Osteoblast (primary cell): ENCODE measurements around the gene MAD1L1. TPM values are rescaled to one million over a fixed set of nuclear protein-coding genes. Genes with fewer than 3 reads are reported as not detected.

Experiments used
- DNase-seq: peaks from one replicate; pipeline ENCODE4 v3.0.0; 2011; ENCODE audit warnings: low spot score, mixed read lengths; ENCODE audit not compliant: insufficient read length; ENCODE audit errors: missing footprints
- H2AFZ ChIP-seq: 2 replicates; pipeline ENCODE4 v1.6.0; 2011; ENCODE audit warnings: mild to moderate bottlenecking, low read length
- H3K27ac ChIP-seq: 2 replicates; pipeline ENCODE4 v1.5.1; 2011; ENCODE audit warnings: mild to moderate bottlenecking, low read depth, low read length, moderate library complexity
- H3K27me3 ChIP-seq: 2 replicates; pipeline ENCODE4 v1.6.0; 2012; ENCODE audit warnings: mild to moderate bottlenecking, control low read depth, inconsistent platforms, low read length, moderate library complexity; ENCODE audit not compliant: insufficient read depth
- H3K36me3 ChIP-seq: 2 replicates; pipeline ENCODE4 v1.5.1; 2011; ENCODE audit warnings: mild to moderate bottlenecking, low read length, control low read depth, moderate library complexity; ENCODE audit not compliant: insufficient read depth
- H3K4me1 ChIP-seq: 2 replicates; pipeline ENCODE4 v1.5.1; 2011; ENCODE audit warnings: mild to moderate bottlenecking, low read length, control low read depth, moderate library complexity; ENCODE audit not compliant: insufficient read depth
- H3K4me2 ChIP-seq: 2 replicates; pipeline ENCODE4 v1.6.0; 2011; ENCODE audit warnings: mild to moderate bottlenecking, low read length; ENCODE audit not compliant: insufficient read depth
- H3K4me3 ChIP-seq: fragments of 200-600 bp; sonication (generic); 3 replicates; pipeline ENCODE4 v1.5.1; 2012; ENCODE audit warnings: mild to moderate bottlenecking, low read length, inconsistent platforms; ENCODE audit not compliant: insufficient read depth
- H3K79me2 ChIP-seq: 2 replicates; pipeline ENCODE4 v1.6.0; 2012; ENCODE audit warnings: mild to moderate bottlenecking, low read length, control low read depth, inconsistent platforms; ENCODE audit not compliant: insufficient read depth
- H3K9me3 ChIP-seq: 2 replicates; pipeline ENCODE4 v1.5.1; 2011; ENCODE audit warnings: low read depth, low read length, control low read depth
- H4K20me1 ChIP-seq: 2 replicates; pipeline ENCODE4 v1.6.0; 2012; ENCODE audit warnings: mild to moderate bottlenecking, low read length, control low read depth; ENCODE audit not compliant: insufficient read depth
- total RNA-seq: library from RNA; depleted of rRNA; stranded (reverse); fragments of >200 nt; gene quantifications from 2 replicates; pipeline ENCODE4 v1.2.3, GENCODE V29; 2012
- TF ChIP-seq, protein P1 (sequence below): IDR thresholded peaks from 2 replicates; pipeline ENCODE4 v1.5.1; 2011; ENCODE audit warnings: mild to moderate bottlenecking, low read depth, low read length, moderate library complexity; ENCODE audit errors: extremely low read depth

MAD1L1 gene
- total RNA-seq, 1 donor: 66.2 TPM

DNA sequence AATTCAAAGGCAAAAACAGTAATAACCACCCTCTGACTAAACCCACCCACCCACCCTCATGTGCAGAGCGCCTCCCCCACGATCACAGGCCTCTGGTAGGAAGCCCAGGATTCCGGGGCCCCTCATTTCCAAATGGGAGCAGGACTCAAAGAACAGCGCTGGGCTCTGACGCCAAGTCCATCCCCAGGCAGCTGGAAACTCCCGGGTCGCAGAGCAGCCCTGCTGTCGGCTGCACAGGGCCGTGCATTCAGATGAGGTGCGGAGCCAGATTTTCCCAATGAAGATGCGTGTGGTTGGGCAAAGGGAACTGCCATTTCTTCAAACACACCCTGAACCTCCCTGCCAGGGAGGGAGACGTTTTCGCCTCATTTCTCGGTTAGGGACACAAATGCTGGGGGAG lies 152.3 kb downstream of the MAD1L1 start:
- H3K4me3 ChIP-seq: no peak overlapping the region
- DNase-seq: no peak
- H3K4me2 ChIP-seq: no peak overlapping the region
- no peaks in the 10 kb centered on the region for H3K79me2 ChIP-seq
- no peak overlapping the region for H3K27ac ChIP-seq
- H3K9me3 ChIP-seq: no peaks in the 10 kb centered on the region
- no peaks in the 10 kb centered on the region for H3K36me3 ChIP-seq
- H3K4me1 ChIP-seq: no peaks in the 10 kb centered on the region
- no peaks in the 10 kb centered on the region for H4K20me1 ChIP-seq
- H2AFZ ChIP-seq: no peak overlapping the region
- H3K27me3 ChIP-seq: no peaks in the 10 kb centered on the region
- TF ChIP-seq, protein P1, sequence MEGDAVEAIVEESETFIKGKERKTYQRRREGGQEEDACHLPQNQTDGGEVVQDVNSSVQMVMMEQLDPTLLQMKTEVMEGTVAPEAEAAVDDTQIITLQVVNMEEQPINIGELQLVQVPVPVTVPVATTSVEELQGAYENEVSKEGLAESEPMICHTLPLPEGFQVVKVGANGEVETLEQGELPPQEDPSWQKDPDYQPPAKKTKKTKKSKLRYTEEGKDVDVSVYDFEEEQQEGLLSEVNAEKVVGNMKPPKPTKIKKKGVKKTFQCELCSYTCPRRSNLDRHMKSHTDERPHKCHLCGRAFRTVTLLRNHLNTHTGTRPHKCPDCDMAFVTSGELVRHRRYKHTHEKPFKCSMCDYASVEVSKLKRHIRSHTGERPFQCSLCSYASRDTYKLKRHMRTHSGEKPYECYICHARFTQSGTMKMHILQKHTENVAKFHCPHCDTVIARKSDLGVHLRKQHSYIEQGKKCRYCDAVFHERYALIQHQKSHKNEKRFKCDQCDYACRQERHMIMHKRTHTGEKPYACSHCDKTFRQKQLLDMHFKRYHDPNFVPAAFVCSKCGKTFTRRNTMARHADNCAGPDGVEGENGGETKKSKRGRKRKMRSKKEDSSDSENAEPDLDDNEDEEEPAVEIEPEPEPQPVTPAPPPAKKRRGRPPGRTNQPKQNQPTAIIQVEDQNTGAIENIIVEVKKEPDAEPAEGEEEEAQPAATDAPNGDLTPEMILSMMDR: no peak

DNA sequence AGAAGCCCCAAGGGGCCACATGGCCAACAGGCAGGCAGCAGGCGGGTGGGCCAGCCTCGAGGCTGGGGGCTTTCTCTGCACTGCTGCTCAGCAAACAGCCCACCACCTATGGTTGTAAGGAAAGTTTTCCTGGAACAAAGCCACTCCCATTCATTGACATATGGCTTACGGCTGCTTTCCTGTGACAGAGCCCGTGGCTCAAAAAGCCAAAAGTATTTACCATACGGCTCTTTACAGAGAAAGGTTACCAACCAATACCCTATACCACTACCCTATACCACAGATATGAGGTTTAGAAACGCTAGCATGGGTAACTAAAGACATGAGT lies 152.7 kb downstream of the MAD1L1 start:
- no peak overlapping the region for H3K4me3 ChIP-seq
- H3K4me1 ChIP-seq: no peaks in the 10 kb centered on the region
- H4K20me1 ChIP-seq: no peaks in the 10 kb centered on the region
- no peaks in the 10 kb centered on the region for H3K36me3 ChIP-seq
- no peaks in the 10 kb centered on the region for H3K9me3 ChIP-seq
- no peak overlapping the region for H3K4me2 ChIP-seq
- H3K27me3 ChIP-seq: no peaks in the 10 kb centered on the region
- H3K79me2 ChIP-seq: no peaks in the 10 kb centered on the region
- TF ChIP-seq, protein P1: no peak
- H2AFZ ChIP-seq: no peak overlapping the region
- peak; percentile 82 for DNase-seq
- no peak overlapping the region for H3K27ac ChIP-seq

DNA sequence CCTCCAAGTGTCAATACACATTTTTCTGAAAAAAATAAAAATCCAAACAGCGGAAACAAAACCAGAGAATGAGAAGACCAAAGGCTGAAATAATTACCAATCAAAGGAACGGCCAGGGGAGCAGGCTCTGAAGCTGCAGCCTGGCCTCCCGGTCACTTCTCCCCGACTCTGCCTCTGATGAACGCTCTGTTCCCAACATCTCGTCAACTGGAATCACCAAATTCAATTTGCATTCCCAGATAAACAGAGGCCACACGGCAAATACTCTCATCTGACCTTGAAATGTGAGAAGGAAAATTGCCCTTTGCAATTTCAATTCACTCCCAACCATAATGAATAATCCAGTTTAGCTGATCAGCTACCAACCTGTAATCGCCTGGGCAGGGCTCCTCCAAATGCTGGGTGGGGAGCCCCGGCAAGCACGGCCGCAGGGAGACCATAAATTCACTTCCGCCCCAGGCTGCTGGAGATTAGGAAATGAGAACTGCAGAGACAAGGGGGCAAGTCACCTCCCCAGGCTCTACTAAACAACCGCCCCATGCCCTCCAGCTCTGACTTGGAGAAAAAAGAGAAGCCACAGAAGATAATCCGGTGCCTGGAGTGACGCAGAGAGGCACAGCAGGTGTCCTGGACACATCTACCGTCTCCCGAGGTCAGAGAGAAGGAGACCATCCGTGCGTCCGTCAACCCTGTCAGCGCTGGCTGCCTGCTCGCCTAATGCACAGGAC lies 153.2 kb downstream of the MAD1L1 start:
- Histone ChIP-seq H3K4me2 (no peak overlapping the region), H3K79me2 (no peaks in the 10 kb centered on the region), H3K27me3 (no peaks in the 10 kb centered on the region), H3K27ac (no peak overlapping the region), H3K4me3 (no peak overlapping the region), H3K9me3 (no peaks in the 10 kb centered on the region), H3K4me1 (no peaks in the 10 kb centered on the region), H3K36me3 (no peaks in the 10 kb centered on the region), H2AFZ (no peak overlapping the region), H4K20me1 (no peaks in the 10 kb centered on the region)
- DNase-seq: no peak
- TF ChIP-seq, protein P1: no peak

DNA sequence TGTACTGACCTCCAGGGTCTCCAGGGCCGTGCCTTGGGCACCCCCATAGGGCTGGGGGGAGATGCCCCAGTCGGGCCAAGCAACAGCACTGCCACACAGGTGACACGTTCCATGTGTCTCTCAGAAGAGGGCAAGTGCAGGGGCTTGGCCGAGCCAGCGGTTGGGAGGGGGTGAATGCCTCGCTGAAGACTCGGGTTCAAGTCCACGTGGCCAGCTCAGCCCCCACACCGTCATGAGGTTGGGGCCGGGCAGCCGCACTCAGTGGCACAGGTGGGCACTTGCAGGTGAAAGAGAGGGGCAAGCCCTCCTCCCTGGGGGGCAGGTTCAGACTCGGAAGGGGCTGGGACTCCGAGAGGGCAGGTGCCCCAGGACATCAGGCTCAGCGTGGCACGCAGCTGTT lies 153.8 kb downstream of the MAD1L1 start:
- H3K27me3 ChIP-seq: no peaks in the 10 kb centered on the region
- H3K4me3 ChIP-seq: no peak overlapping the region
- DNase-seq: no peak
- no peak overlapping the region for H3K27ac ChIP-seq
- no peaks in the 10 kb centered on the region for H4K20me1 ChIP-seq
- TF ChIP-seq, protein P1: no peak
- no peaks in the 10 kb centered on the region for H3K9me3 ChIP-seq
- no peak overlapping the region for H2AFZ ChIP-seq
- no peaks in the 10 kb centered on the region for H3K36me3 ChIP-seq
- no peaks in the 10 kb centered on the region for H3K79me2 ChIP-seq
- H3K4me2 ChIP-seq: no peak overlapping the region
- H3K4me1 ChIP-seq: no peaks in the 10 kb centered on the region
